RWPE2 (cell line): ENCODE data around the gene OR6B2.
A peak's percentile ranks its signal among the peaks of the same experiment; 100 is the strongest.

Experiments used
- ATAC-seq: fragments of 200-7000 bp; cut with Tn5 transposase; 3 replicates; pipeline ENCODE4 v1.9.1; 2021; ENCODE audit warnings: low read depth
- DNase-seq: peaks from one replicate; pipeline ENCODE4 v3.0.0-alpha.2; 2020; ENCODE audit warnings: low spot score
- H3K27ac ChIP-seq: fragments of 450-650 bp; 2 replicates; pipeline ENCODE4 v1.5.1; 2017; ENCODE audit warnings: mild to moderate bottlenecking; ENCODE audit not compliant: poor library complexity, severe bottlenecking
- H3K27me3 ChIP-seq: fragments of 250-450 bp; sonication (Bioruptor Pico); 2 replicates; pipeline ENCODE4 v1.5.1; 2021; ENCODE audit warnings: mild to moderate bottlenecking, moderate library complexity; ENCODE audit not compliant: insufficient read depth, poor library complexity, severe bottlenecking
- H3K36me3 ChIP-seq: fragments of 250-450 bp; sonication (Bioruptor Pico); 2 replicates; pipeline ENCODE4 v1.5.1; 2020; ENCODE audit warnings: low read depth, mild to moderate bottlenecking, moderate library complexity
- H3K4me1 ChIP-seq: fragments of 250-450 bp; sonication (Bioruptor Pico); 2 replicates; pipeline ENCODE4 v1.5.1; 2021; ENCODE audit warnings: mild to moderate bottlenecking, moderate library complexity; ENCODE audit not compliant: insufficient read depth, poor library complexity, severe bottlenecking
- H3K4me3 ChIP-seq: fragments of 250-450 bp; sonication (Bioruptor Pico); 2 replicates; pipeline ENCODE4 v1.5.1; 2021; ENCODE audit warnings: mild to moderate bottlenecking, moderate library complexity; ENCODE audit not compliant: severe bottlenecking
- H3K9me3 ChIP-seq: fragments of 250-450 bp; sonication (Bioruptor Pico); 2 replicates; pipeline ENCODE4 v1.5.1; 2021; ENCODE audit warnings: mild to moderate bottlenecking, moderate library complexity; ENCODE audit not compliant: severe bottlenecking
- TF ChIP-seq, protein P1 (sequence below): fragments of 450-650 bp; IDR thresholded peaks from one replicate; pipeline ENCODE4 v1.5.1; 2017; ENCODE audit warnings: mild to moderate bottlenecking, moderate library complexity; ENCODE audit not compliant: poor library complexity, severe bottlenecking

Gene OR6B2

DNA sequence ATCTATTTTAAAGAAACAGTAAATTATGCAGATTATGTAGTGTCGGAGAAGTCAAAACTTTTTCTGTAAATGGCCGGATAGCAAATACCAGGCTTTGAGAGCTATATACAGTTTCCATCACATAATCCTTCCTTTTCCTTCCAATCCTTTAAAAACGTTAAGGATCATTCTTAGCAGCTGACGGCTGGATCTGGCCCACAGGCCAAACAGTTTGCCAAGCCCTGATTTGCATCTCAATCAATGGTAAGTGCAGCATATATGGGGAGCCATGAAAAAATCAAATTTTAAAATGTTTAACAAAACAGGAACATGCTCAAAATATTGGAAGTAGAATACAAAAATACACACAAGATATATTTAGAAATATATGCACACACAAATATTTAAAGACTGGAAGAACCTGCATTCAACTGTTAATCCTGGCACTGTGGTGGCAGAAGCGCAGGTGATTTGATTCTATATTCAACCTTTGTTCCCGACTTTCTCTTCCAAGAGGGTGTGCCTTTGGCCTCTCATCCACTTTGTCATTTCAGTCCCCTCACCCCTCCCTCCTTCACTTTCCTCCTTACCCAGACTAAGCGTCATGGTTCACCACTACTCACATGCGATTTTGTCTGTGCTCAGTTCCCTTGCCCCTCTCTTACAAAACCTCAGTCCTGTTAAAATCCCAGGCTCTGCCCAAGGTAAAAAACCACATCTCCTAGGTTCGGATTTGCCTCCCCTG, 32.4 kb downstream of the OR6B2 start:
- DNase-seq: no peak

DNA sequence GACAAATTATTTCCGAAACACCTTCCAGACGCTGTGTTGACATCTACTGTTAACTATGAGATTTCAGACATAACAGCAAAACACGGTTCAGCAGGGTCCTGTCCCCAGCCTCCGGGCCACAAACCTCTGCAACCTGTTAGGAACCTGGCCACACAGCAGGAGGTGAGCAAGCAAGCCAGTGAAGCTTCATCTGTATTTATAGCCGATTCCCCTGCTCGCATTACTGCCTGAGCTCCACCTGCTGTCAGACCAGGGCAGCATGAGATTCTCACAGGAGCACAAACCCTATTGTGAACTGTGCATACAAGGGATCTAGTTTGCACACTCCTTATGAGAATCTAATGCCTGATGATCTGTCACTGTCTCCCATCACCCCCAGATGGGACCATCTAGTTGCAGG, 36.1 kb downstream of the OR6B2 start:
- H3K9me3 ChIP-seq: no peaks in the 10 kb centered on the region
- ATAC-seq (no peak), DNase-seq (no peak)
- no peaks in the 10 kb centered on the region for H3K27me3 ChIP-seq
- no peak overlapping the region for H3K4me3 ChIP-seq
- TF ChIP-seq, protein P1, sequence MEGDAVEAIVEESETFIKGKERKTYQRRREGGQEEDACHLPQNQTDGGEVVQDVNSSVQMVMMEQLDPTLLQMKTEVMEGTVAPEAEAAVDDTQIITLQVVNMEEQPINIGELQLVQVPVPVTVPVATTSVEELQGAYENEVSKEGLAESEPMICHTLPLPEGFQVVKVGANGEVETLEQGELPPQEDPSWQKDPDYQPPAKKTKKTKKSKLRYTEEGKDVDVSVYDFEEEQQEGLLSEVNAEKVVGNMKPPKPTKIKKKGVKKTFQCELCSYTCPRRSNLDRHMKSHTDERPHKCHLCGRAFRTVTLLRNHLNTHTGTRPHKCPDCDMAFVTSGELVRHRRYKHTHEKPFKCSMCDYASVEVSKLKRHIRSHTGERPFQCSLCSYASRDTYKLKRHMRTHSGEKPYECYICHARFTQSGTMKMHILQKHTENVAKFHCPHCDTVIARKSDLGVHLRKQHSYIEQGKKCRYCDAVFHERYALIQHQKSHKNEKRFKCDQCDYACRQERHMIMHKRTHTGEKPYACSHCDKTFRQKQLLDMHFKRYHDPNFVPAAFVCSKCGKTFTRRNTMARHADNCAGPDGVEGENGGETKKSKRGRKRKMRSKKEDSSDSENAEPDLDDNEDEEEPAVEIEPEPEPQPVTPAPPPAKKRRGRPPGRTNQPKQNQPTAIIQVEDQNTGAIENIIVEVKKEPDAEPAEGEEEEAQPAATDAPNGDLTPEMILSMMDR: no peak
- H3K36me3 ChIP-seq: peaks cover 57% of the 10 kb centered on the region
- no peaks in the 10 kb centered on the region for H3K4me1 ChIP-seq
- no peak overlapping the region for H3K27ac ChIP-seq

More for the DNA sequence above, 32.4 kb downstream of the OR6B2 start:
- H3K27ac ChIP-seq: no peak overlapping the region
- no peaks in the 10 kb centered on the region for H3K27me3 ChIP-seq
- H3K4me1 ChIP-seq: no peaks in the 10 kb centered on the region
- peaks cover 57% of the 10 kb centered on the region for H3K36me3 ChIP-seq
- no peak for ATAC-seq
- H3K9me3 ChIP-seq: no peaks in the 10 kb centered on the region
- H3K4me3 ChIP-seq: no peak overlapping the region
- TF ChIP-seq, protein P1: no peak

GRCh38 chr2:239993291-239993690, 36.9 kb downstream of the OR6B2 start:
- Histone ChIP-seq H3K27ac (no peak overlapping the region), H3K9me3 (no peaks in the 10 kb centered on the region), H3K27me3 (no peaks in the 10 kb centered on the region), H3K36me3 (peaks cover 56% of the 10 kb centered on the region), H3K4me3 (no peak overlapping the region), H3K4me1 (no peaks in the 10 kb centered on the region)
- ATAC-seq (no peak), DNase-seq (no peak)
- TF ChIP-seq, protein P1: no peak

DNA sequence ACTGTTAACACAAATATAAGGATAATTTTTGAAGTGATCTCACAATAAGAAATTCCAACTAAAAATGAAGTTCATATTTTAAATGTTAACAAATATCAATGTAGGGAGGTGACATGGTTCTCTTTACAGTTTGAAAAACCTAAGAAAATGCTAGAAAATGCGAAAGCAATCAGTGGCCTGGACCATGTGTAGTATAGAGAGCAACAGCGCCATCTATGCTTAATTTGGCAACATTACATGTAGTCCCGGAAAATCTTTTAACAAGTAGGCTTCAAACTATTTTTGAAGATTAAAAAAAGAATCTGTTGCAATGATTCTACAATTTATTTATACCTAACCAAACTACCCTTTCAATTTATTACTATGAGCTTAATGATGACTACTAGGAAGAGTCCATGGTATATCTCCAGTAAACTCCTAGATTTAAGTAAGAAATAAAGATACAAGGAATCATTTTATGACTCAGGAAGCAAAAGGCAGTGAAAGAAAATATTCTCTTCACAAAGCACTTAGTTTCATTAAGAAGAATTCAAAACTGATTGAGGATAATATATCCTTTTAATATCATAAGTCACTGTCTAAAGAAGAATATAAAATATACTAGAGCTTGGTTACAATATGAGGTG, 38.4 kb downstream of the OR6B2 start:
- H3K27me3 ChIP-seq: no peaks in the 10 kb centered on the region
- TF ChIP-seq, protein P1: peak; percentile 88
- ATAC-seq: no peak; the same call in 2 of the 3 replicates
- H3K4me3 ChIP-seq: no peak overlapping the region
- DNase-seq: no peak
- H3K4me1 ChIP-seq: no peaks in the 10 kb centered on the region
- no peaks in the 10 kb centered on the region for H3K9me3 ChIP-seq
- H3K27ac ChIP-seq: no peak overlapping the region
- peaks cover 61% of the 10 kb centered on the region for H3K36me3 ChIP-seq

- Histone ChIP-seq H3K4me3 (no peak overlapping the region), H3K36me3 (peaks cover 69% of the 10 kb centered on the region), H3K4me1 (no peaks in the 10 kb centered on the region), H3K27ac (no peak overlapping the region), H3K27me3 (no peaks in the 10 kb centered on the region), H3K9me3 (no peaks in the 10 kb centered on the region)
- no peak for ATAC-seq
- DNase-seq: no peak
- TF ChIP-seq, protein P1: no peak
Measured at GRCh38 chr2:239990966-239991365, 39.3 kb downstream of the OR6B2 start.
